HG03432 (cell line): ENCODE measurements around the gene TMEM132A.

Experiments
- ATAC-seq: cut with Tn5 transposase; IDR thresholded peaks from one replicate; pipeline ENCODE4 v1.9.1; 2021; ENCODE audit warnings: mild to moderate bottlenecking, moderate library complexity; ENCODE audit not compliant: unreplicated experiment

Gene TMEM132A

GRCh38 chr11:60919956-60920355 is 4.3 kb upstream of the TMEM132A start:
- no peak for ATAC-seq

DNA sequence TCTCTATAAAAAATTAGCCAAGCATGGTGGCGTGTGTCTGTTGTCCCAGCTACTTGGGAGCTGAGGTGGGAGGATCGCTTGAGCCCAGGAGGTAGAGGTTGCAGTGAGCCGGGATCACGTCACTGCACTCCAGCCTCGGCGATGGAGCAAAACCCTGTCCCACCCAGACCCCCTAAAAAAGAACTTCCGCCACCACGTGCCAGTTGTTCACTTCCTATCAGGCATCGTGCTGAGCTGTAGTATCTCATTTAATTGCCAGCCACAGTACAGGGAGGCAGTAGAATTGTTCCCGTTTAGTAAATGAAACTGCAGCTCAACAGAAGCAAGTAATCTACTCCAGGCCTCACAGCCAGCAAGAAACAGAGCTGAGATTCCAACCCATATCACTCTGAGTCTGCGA is 3.0 kb upstream of the TMEM132A start:
- no peak for ATAC-seq

DNA sequence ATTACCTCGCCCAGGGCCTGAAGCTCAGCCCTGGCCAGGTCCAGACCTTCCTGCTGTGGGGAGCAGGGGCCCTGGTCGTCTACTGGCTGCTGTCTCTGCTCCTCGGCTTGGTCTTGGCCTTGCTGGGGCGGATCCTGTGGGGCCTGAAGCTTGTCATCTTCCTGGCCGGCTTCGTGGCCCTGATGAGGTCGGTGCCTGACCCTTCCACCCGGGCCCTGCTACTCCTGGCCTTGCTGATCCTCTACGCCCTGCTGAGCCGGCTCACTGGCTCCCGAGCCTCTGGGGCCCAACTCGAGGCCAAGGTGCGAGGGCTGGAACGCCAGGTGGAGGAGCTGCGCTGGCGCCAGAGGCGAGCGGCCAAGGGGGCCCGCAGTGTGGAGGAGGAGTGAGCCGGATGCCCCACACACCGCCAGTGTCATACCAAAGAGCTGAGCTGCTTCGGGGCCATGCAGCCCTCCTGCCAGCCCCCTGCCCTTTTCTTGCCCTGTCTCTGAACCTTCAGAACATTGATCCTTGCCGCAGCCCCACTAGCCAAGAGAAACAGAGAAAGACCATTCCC is 2.4 kb upstream of the TMEM132A start:
- no peak for ATAC-seq

DNA sequence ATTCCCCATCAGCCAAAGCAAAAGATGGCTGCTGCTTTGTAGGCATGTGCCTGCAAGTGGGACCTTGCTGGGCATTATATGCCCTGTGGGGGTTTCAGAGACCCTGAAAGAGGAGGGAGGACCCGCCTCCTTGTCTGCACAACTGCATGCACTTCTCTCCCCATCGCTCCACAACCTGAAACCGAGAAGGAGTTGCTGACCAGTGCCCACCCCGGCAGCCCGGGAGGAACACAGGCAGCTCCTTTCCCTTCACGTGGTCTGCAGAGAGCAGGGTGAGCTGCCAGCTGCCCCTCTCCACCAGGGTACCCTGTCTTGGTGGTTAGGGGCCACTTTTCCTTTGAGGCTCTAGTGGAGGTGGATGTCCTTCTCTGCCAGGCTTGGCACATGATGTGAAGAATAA is 1.4 kb upstream of the TMEM132A start:
- ATAC-seq: no peak

GRCh38 chr11:60923326-60923725 is 934 bp upstream of the TMEM132A start:
- ATAC-seq: no peak

DNA sequence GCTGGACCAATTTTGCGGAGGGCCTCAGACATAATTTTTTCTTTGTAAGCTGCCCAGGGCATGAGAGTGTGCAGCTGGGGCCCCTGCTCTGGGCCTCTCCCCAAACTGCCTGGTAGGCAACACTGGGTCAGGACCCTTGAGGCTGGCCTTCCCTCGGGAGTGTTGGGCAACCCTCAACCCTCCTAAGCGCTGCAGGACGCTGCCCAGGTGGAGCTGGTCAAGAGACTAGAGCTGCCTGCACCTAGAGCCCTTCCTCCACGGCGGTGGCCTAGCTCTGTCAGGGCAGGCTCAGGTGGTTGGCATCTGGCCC is 505 bp upstream of the TMEM132A start:
- no peak for ATAC-seq

GRCh38 chr11:60924906-60925853 is 920 bp downstream of the TMEM132A start:
- peak; percentile 20 for ATAC-seq

DNA sequence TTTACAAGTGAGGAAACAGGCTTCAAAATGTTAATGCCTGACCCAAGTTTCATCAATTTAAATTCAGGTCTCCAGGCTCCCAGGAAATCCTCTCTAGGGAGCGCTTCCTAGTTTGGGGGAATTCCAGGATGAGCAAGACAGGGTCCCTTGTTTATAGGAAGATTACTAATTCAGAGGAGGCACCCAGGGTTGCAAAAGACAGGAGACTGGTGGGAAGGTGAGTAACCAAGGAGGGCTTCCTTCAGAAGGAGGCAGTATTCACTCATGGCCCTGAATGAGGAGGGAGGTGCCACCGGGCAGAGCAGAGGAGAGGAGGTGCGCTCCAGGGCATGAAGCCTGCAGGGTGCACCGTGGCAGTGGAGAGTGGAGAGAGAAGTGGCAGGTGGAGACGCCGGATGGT is 1.6 kb downstream of the TMEM132A start:
- ATAC-seq: no peak

- no peak for ATAC-seq
Measured at GRCh38 chr11:60926500-60926899, 2.2 kb downstream of the TMEM132A start.

DNA sequence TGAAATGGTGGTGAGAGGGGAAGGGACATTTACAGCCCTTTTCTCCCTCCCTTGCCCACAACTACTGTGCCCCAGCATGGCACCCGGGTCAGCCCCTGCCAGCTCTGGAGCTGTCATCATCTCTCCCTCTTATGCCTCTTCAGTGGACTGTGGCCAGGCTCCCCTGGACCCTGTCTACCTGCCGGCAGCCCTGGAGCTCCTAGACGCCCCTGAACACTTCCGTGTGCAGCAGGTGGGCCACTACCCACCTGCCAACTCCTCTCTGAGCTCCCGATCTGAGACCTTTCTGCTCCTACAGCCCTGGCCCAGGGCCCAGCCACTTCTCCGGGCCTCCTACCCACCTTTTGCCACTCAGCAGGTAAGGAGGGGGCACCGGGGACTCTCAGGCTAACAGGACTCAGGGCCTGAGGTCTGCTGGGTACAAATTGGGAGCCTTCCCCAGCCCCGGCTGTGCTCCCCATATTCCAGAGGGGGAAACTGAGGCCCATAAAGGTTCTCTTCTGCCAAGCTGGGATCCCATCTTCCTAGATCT is 2.9 kb downstream of the TMEM132A start:
- no peak for ATAC-seq

DNA sequence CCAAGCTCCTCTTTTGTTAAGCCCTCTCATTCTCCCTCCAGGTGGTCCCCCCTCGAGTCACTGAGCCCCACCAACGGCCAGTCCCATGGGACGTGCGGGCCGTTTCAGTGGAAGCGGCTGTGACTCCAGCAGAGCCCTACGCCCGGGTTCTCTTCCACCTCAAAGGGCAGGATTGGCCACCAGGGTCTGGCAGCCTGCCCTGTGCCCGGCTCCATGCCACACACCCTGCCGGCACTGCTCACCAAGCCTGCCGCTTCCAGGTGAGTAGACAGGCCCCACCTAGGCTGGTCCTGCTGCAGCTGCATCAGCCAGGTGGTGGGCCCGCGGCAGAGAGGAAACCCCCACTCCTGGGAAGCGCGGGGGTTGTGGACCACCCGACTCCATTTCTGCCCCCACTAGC is 3.3 kb downstream of the TMEM132A start:
- ATAC-seq: no peak

DNA sequence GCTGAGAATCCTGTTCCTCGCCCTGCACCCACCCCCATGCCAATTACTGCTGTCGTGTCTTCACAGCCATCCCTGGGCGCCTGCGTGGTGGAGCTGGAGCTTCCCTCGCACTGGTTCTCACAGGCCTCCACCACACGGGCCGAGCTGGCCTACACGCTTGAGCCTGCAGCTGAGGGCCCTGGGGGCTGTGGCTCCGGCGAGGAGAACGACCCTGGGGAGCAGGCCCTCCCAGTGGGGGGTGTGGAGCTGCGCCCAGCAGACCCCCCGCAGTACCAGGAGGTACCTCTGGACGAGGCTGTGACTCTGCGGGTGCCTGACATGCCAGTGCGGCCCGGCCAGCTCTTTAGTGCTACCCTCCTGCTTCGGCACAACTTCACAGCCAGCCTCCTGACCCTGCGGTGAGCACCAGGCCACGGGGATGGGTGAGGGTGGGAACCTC is 4.3 kb downstream of the TMEM132A start:
- no peak for ATAC-seq

- no peak for ATAC-seq
Measured at GRCh38 chr11:60929764-60930163, 5.5 kb downstream of the TMEM132A start.

- no peak for ATAC-seq
Measured at GRCh38 chr11:60930394-60930793, 6.1 kb downstream of the TMEM132A start.

DNA sequence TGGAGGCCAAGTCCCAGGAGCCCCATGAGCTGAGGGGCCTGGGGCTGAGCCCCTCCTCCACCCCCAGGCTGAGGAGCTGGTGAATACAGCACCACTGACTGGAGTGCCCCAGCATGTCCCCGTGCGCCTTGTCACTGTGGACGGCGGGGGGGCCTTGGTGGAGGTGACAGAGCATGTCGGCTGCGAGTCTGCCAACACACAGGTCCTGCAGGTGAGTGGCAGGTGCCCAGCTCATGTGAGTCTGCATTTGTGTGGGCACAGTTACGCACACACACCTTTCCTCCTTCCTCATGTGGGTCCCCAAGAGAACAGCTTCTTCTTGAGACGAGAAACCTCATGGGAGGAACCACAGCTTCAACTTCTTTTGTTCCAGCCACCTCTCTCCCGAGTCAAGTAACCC is 7.7 kb downstream of the TMEM132A start:
- ATAC-seq: no peak

- ATAC-seq: no peak
Measured at GRCh38 chr11:60932605-60933356, 8.5 kb downstream of the TMEM132A start.

DNA sequence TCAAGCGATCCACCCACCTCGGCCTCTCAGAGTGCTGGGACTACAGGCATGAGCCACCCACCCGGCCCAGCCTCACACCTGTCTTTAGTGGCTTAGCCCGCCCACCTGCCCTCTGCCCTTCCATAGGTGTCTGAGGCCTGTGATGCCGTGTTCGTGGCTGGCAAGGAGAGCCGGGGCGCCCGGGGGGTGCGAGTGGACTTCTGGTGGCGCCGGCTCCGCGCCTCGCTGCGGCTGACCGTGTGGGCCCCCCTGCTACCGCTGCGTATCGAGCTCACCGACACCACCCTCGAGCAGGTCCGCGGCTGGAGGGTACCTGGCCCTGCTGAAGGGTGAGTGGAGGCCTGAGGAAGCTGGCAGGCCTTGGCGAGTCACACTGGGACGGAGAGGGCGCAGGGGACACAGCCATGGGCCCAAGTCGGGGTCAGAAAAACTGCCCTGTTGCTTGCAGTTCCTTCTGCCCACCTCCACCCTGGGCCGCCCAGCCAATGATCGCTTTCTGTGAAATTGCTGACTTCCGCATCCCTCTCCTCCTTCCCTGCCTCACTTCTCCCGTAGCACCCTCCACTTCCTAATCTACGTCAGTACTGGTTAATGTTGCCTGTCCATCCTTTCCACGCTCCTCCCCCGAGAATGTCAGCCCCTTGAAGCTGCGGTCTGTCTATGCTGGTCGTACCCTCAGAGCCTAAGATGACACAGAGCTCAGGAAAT is 9.3 kb downstream of the TMEM132A start:
- ATAC-seq: no peak

DNA sequence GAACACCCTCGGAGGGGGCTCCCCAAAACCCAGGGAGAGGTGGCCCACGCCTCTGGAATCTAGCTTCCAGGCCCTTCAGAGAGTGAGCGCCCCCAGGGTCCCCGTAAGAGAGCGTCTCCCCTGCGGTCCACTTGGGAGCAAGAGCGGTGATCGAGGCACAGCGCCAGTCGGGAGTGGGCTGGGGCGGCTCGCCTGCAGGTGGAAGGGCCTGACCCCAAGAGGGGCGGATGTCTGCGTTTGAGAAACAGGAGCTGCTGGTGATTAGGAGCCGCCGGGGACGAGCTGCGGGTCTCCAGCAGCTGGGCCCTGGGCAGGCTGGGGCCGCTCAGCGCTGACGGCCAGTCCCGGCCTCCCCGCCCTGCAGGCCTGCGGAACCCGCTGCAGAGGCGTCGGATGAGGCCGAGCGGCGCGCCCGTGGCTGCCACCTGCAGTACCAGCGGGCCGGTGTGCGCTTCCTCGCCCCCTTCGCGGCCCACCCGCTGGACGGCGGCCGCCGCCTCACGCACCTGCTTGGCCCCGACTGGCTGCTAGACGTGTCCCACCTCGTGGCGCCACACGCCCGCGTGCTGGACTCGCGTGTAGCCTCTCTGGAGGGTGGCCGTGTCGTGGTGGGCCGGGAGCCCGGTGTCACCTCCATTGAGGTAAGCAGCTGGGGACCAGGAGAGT is 10.0 kb downstream of the TMEM132A start:
- no peak for ATAC-seq

DNA sequence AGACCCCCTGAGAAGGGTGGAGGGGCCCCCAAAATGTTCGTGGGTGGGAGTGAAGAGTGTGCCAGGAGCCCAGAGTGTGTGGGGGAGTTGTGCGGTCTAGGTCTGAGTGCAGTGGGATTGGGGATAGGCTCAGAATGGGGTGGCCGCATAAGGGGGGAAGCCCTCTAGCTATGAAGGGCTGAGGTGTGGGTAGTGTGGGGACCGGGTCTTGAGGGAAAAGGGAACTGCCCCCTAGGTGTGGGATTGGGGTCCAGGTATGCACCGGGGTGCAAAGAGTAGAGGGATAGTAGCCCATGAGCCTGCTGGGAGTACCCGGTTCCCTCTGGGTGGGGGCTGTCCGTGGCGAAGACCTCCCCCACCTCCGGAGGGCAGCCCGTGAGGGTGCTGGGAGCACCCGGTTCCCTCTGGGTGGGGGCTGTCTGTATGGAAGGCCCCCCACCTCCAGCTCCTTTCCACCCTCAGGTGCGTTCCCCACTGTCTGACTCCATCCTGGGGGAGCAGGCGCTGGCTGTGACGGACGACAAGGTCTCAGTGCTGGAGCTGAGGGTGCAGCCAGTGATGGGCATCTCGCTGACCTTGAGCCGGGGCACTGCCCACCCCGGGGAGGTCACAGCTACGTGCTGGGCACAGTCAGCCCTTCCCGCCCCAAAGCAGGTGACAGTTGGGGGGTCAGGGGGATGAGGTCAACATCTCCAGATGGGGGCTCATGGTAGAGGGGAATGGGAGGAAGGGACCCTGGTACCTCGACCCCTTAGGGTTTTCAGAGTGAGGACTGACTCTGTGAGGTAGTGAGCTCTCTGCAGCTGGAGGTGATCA is 10.7 kb downstream of the TMEM132A start:
- no peak for ATAC-seq
